Measurements from ENCODE around the gene TADA2A. TPM values are rescaled to one million over a fixed set of nuclear protein-coding genes. Genes with fewer than 3 reads are reported as not detected.

Gene TADA2A
- total RNA-seq, 1 experiment from 2014 or later, result 35.2 TPM

DNA sequence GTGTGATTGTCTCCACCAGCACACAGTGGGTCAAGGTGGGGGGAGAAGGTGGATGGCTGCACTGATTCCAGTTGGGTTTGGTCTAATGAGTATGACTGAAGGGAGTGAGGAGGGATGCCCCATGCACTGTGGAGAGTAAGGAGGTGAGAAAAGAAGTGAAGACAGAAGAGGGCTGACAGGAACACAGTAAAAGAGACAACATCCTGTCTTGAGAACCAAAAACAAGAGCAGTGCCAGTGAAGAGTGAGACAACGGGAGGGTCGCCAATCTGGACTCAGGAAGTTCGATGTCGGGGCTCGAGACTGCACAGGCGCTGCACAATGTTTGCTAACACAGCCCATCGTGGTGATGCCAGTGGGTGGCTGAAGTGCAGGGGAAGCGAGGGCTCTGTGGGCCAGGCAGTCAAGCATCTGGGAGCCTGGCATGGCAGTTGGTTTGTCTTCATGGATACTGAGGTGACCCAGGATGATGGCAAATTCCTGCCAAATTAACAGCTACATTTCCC is 117.1 kb downstream of the TADA2A start:
- no peak for DNase-seq
- Histone ChIP-seq H3K4me3 (no peak overlapping the region), H3K36me3 (peaks cover 24% of the 10 kb centered on the region), H3K27me3 (no peaks in the 10 kb centered on the region), H3K9me3 (no peaks in the 10 kb centered on the region)

DNA sequence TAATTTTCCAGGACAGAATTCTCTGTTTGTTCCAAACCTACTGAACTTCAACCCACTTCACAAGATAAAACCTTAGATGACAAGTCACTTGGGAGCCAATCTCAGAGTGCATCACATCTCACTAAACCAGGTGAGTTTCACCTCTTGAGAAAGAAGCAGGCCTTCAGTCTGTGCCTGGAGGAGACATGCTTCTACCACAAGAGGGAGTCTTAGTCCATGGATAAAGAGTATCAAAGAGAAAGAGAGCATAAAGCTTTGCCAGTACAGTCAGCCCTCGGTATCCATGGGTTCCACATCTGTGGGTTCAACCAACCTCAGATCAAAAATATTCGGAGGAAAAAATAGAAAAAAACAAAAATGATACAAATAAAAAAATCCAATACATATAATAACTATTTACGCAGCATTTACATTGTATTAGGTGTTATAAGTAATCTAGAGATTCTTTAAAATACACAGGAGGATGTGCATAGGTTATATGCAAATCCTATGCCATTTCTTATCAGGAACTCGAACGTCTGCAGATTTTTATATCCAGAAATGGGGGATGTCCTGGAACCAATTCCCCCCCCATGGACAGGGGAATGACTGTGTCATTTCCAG is 120.7 kb downstream of the TADA2A start:
- no peaks in the 10 kb centered on the region for H3K9me3 ChIP-seq
- DNase-seq, result no peak

More for the DNA sequence above, 120.7 kb downstream of the TADA2A start:
- Histone ChIP-seq H3K4me3 (no peak overlapping the region), H3K27me3 (no peaks in the 10 kb centered on the region), H3K36me3 (peaks cover 40% of the 10 kb centered on the region)

Other genes starting within 250 kb of the TADA2A start
- gene C17orf78, start 30.9 kb upstream of the TADA2A start, total RNA-seq (2014; rRNA removed; shearing (Covaris generic); ENCODE audit: low replicate concordance), result not detected in 2 replicates
- 50.9 and 53.7 TPM in 2 replicates for gene ACACA, start 50 bp upstream of the TADA2A start, total RNA-seq (2014; rRNA removed; shearing (Covaris generic); ENCODE audit: low replicate concordance)
- gene DUSP14, start 83.0 kb downstream of the TADA2A start, total RNA-seq (2014; rRNA removed; shearing (Covaris generic); ENCODE audit: low replicate concordance), result 86.6 and 86.9 TPM in 2 replicates
- 8.3 and 10.6 TPM in 2 replicates for gene SYNRG, start 202.5 kb downstream of the TADA2A start, total RNA-seq (2014; rRNA removed; shearing (Covaris generic); ENCODE audit: low replicate concordance)
- 25.7 and 26.8 TPM in 2 replicates for gene DDX52, start 236.6 kb downstream of the TADA2A start, total RNA-seq (2014; rRNA removed; shearing (Covaris generic); ENCODE audit: low replicate concordance)